Neural crest cell (in vitro differentiated cells): ENCODE data around the gene C16orf46. TPM values are rescaled to one million over a fixed set of nuclear protein-coding genes. Genes with fewer than 3 reads are reported as not detected.

Source experiments
- DNase-seq: peaks from one replicate; pipeline ENCODE4 v3.0.0; 2021; ENCODE audit warnings: low read depth, mixed read lengths, low spot score
- H3K27ac Mint-ChIP-seq: one replicate; pipeline ENCODE4 v1.8.0; 2021; ENCODE audit warnings: mild to moderate bottlenecking, mixed read lengths; ENCODE audit not compliant: unreplicated experiment
- H3K27me3 Mint-ChIP-seq: 2 replicates; pipeline ENCODE4 v1.8.0; 2021; ENCODE audit warnings: low read depth, mild to moderate bottlenecking, mixed read lengths
- H3K36me3 Mint-ChIP-seq: 2 replicates; pipeline ENCODE4 v1.8.0; 2021; ENCODE audit warnings: low read depth, mild to moderate bottlenecking, mixed read lengths
- H3K4me1 Mint-ChIP-seq: 2 replicates; pipeline ENCODE4 v1.8.0; 2021; ENCODE audit warnings: mixed read lengths
- H3K4me3 Mint-ChIP-seq: one replicate; pipeline ENCODE4 v1.8.0; 2021; ENCODE audit warnings: mild to moderate bottlenecking, mixed read lengths
- H3K9me3 Mint-ChIP-seq: 2 replicates; pipeline ENCODE4 v1.8.0; 2021; ENCODE audit warnings: mixed read lengths
- total RNA-seq: library from RNA; stranded (reverse); gene quantifications from 2 replicates; pipeline ENCODE4 v1.2.1, GENCODE V29; 2021
- TF ChIP-seq, protein P1 (sequence below): fragments of 200-600 bp; sonication (generic); conservative IDR thresholded peaks from 2 replicates; pipeline ENCODE4 v1.5.0; 2021; ENCODE audit warnings: antibody characterized with exemption, mild to moderate bottlenecking

C16orf46 gene
- total RNA-seq, 1 donor from 2014 or later, result 2.1 TPM

DNA sequence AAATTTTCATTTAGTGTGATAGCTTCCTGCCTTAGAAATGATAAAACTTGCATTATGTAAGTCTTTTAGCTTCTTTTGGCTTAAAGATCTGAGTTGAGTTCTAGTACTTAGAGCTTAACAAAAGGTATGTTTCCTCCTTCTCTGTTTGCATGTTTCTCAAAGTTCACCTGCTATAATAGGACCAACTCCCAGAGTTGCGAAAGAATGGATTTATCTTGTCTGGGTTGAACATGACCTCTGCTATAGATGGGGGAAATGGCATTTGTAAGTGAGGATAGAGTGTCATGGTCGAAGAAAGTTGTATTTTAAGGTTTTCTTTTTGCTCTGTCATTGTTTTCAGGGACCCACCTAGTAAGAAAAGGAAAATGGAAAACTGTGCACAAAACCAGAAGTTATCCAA, 34.2 kb downstream of the C16orf46 start:
- Mint-ChIP-seq H3K36me3 (peaks cover 44% of the 10 kb centered on the region), H3K4me1 (peaks cover 21% of the 10 kb centered on the region), H3K27me3 (no peaks in the 10 kb centered on the region), H3K9me3 (no peaks in the 10 kb centered on the region), H3K27ac (no peak overlapping the region), H3K4me3 (peak overlapping the region; percentile 18)
- no peak for DNase-seq
- TF ChIP-seq, protein P1, sequence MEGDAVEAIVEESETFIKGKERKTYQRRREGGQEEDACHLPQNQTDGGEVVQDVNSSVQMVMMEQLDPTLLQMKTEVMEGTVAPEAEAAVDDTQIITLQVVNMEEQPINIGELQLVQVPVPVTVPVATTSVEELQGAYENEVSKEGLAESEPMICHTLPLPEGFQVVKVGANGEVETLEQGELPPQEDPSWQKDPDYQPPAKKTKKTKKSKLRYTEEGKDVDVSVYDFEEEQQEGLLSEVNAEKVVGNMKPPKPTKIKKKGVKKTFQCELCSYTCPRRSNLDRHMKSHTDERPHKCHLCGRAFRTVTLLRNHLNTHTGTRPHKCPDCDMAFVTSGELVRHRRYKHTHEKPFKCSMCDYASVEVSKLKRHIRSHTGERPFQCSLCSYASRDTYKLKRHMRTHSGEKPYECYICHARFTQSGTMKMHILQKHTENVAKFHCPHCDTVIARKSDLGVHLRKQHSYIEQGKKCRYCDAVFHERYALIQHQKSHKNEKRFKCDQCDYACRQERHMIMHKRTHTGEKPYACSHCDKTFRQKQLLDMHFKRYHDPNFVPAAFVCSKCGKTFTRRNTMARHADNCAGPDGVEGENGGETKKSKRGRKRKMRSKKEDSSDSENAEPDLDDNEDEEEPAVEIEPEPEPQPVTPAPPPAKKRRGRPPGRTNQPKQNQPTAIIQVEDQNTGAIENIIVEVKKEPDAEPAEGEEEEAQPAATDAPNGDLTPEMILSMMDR, result no peak

DNA sequence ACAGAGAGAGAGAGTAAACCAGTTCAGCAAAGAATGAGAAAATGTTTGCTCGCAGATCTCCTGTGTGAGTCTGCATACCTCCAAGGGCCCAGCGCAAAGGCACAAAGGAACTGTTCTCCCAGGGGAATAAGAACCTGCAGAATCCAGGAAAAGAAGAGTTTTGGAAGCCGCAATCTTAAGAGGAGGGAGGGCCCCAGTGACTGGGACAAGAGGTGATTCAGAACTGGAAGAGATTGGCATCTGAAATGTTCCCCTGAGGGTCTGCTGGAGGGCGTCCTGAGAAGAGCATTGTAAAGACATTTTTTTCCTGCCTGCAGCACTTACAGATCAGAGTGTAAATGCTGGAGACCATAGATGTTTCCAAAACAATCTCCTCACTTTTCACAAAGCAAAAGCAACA, 35.3 kb downstream of the C16orf46 start:
- peaks cover 31% of the 10 kb centered on the region for H3K4me1 Mint-ChIP-seq
- no peaks in the 10 kb centered on the region for H3K9me3 Mint-ChIP-seq
- no peak overlapping the region for H3K4me3 Mint-ChIP-seq
- peaks cover 45% of the 10 kb centered on the region for H3K36me3 Mint-ChIP-seq
- TF ChIP-seq, protein P1, result no peak
- DNase-seq, result no peak
- H3K27ac Mint-ChIP-seq, result peak overlapping the region; percentile 15
- H3K27me3 Mint-ChIP-seq, result no peaks in the 10 kb centered on the region

DNA sequence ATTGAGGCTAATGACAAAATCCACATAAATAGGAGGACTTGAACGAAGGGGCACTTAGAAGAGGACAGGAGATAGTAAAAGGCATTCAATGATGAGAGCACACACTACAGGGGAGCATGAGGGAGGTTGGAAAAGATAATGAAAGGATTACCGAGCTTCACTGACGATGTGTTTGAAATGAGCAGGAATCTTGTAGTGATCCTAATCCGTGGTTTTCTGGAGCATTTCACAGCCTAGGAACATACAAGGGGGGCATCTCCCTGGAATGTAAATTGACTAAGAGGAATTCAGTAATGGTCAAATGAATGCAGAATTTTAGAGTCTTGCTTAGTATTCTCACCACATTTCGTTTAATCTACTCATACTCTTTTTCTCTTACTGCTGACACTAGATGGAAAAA, 36.2 kb downstream of the C16orf46 start:
- H3K4me3 Mint-ChIP-seq, result no peak overlapping the region
- DNase-seq, result no peak
- H3K4me1 Mint-ChIP-seq, result peaks cover 33% of the 10 kb centered on the region
- TF ChIP-seq, protein P1, result no peak
- H3K27ac Mint-ChIP-seq, result no peak overlapping the region
- no peaks in the 10 kb centered on the region for H3K27me3 Mint-ChIP-seq
- H3K9me3 Mint-ChIP-seq, result no peaks in the 10 kb centered on the region
- peaks cover 42% of the 10 kb centered on the region for H3K36me3 Mint-ChIP-seq

DNA sequence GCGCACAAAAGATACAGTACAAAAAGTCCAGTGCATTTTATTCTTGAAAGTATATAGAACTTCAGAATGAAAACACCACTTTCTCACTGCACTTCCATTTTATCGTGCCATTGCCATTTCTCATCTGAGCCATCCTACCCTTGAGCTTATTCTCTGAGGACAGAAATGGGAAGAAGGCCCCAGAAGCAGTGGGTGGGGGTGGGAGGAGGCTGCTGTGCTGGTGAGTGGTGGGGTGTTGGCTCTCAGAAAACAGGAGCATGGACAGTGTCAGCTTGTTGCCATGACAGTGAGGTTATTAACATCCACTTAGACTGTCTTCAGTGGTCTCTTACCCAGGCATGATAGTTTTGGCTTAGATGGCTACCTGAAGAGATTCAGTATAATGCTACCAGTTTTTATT, 36.9 kb downstream of the C16orf46 start:
- no peak for DNase-seq
- H3K27ac Mint-ChIP-seq, result peak overlapping the region; percentile 91
- TF ChIP-seq, protein P1, result no peak
- H3K9me3 Mint-ChIP-seq, result no peaks in the 10 kb centered on the region
- H3K27me3 Mint-ChIP-seq, result no peaks in the 10 kb centered on the region
- H3K36me3 Mint-ChIP-seq, result peaks cover 36% of the 10 kb centered on the region
- peaks cover 33% of the 10 kb centered on the region for H3K4me1 Mint-ChIP-seq
- peak overlapping the region; percentile 50 for H3K4me3 Mint-ChIP-seq

DNA sequence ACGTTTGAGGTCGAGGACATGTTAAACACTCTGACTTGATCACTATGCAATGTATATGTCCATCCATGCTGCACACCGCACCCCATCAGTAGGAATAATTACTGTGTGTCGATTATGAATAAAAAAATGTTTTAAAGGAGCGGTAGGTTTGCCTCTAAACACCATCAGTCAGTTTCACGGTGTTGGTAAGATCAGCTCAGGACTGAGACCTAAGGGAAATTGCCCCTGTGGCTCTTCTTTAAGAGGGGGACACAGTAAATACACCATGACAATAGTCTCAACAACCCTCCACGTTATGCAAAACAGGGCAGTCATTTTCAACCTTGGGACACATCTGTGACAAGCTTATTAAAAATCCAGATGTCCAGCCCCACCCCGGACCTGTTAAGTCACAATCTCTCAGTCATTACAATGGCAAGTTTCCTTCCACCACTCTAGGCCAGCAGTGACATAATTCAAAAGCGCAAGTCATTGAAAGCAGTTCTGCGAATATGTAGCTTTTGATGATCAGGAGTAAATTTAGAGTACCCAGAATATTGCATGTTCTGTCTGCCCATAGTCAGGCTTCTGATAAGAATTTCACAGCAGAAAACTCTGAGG, 40.2 kb downstream of the C16orf46 start:
- Mint-ChIP-seq H3K9me3 (peaks cover 3% of the 10 kb centered on the region), H3K27me3 (no peaks in the 10 kb centered on the region), H3K27ac (peak overlapping the region; percentile 53), H3K36me3 (peaks cover 20% of the 10 kb centered on the region), H3K4me1 (peaks cover 33% of the 10 kb centered on the region), H3K4me3 (peak overlapping the region; percentile 94)
- TF ChIP-seq, protein P1, result no peak
- DNase-seq, result no peak
